ENCODE measurements around the gene PRR5L.

GRCh38 chr11:36289226-36289852, 6.7 kb upstream of the PRR5L start, which contains the start of gene COMMD9:
- TF ChIP-seq CTCF (IDR thresholded peaks at IDR 0.05; ENCODE audit: insufficient read depth, low read length, poor library complexity, severe bottlenecking) (no peak), EZH2phosphoT487 (conservative IDR thresholded peaks at IDR 0.05; ENCODE audit: low read length) (no peak)

Data from SU-DHL-6 (cell line).